SK-N-SH treated with all-trans-retinoic acid at 6 μM for 48 hours (cell line): ENCODE data around the gene UGGT1.
"Not testable (repeated sequence)": the region's sequence is repeated elsewhere in the genome, so short reads cannot be mapped to it uniquely, and the experiment has no call there.

Experiments used
- ATAC-seq: fragments of 200-7000 bp; cut with Tn5 transposase; 3 replicates; pipeline ENCODE4 v1.9.1; 2020; ENCODE audit warnings: mild to moderate bottlenecking, moderate library complexity
- ARNTL ChIP-seq: fragments of 450-650 bp; formaldehyde crosslinking; IDR thresholded peaks from 2 replicates; pipeline ENCODE4 v1.5.0; 2020; ENCODE audit warnings: low read depth, mild to moderate bottlenecking, moderate library complexity, borderline replicate concordance
- BACH2 ChIP-seq: fragments of 250-450 bp; sonication (Bioruptor Pico); IDR thresholded peaks from 2 replicates; pipeline ENCODE4 v1.9.0; 2021; ENCODE audit warnings: mild to moderate bottlenecking, borderline replicate concordance
- CSDC2 ChIP-seq: fragments of 250-450 bp; sonication (Bioruptor Pico); IDR thresholded peaks from 2 replicates; pipeline ENCODE4 v1.5.0; 2020; ENCODE audit warnings: mild to moderate bottlenecking, moderate library complexity
- CSRNP3 ChIP-seq: fragments of 250-450 bp; sonication (Bioruptor Pico); IDR thresholded peaks from 2 replicates; pipeline ENCODE4 v1.5.1; 2021; ENCODE audit warnings: mild to moderate bottlenecking, moderate library complexity
- ESRRG ChIP-seq: fragments of 250-450 bp; sonication (Bioruptor Pico); IDR thresholded peaks from 2 replicates; pipeline ENCODE4 v1.6.1; 2021; ENCODE audit warnings: mild to moderate bottlenecking
- GLIS3 ChIP-seq: fragments of 250-450 bp; sonication (Bioruptor Pico); IDR thresholded peaks from 2 replicates; pipeline ENCODE4 v1.5.0; 2020; ENCODE audit warnings: mild to moderate bottlenecking, moderate library complexity
- ISL1 ChIP-seq: fragments of 250-450 bp; sonication (Bioruptor Pico); IDR thresholded peaks from 2 replicates; pipeline ENCODE4 v2.1.2; 2022; ENCODE audit warnings: mild to moderate bottlenecking, moderate library complexity
- PATZ1 ChIP-seq: fragments of 250-450 bp; sonication (Bioruptor Pico); IDR thresholded peaks from 2 replicates; pipeline ENCODE4 v1.8.0; 2020; ENCODE audit warnings: mild to moderate bottlenecking, moderate library complexity, borderline replicate concordance
- PPARA ChIP-seq: fragments of 250-450 bp; sonication (Bioruptor Pico); IDR thresholded peaks from 2 replicates; pipeline ENCODE4 v1.5.0; 2020; ENCODE audit warnings: mild to moderate bottlenecking, borderline replicate concordance
- RARB ChIP-seq: fragments of 250-450 bp; sonication (Bioruptor Pico); IDR thresholded peaks from 2 replicates; pipeline ENCODE4 v1.8.0; 2021; ENCODE audit warnings: mild to moderate bottlenecking, moderate library complexity
- SNAI2 ChIP-seq: fragments of 250-450 bp; sonication (Bioruptor Pico); IDR thresholded peaks from 2 replicates; pipeline ENCODE4 v1.5.0; 2020; ENCODE audit warnings: mild to moderate bottlenecking, moderate library complexity
- TCF4 ChIP-seq: fragments of 250-450 bp; sonication (Bioruptor Pico); IDR thresholded peaks from 2 replicates; pipeline ENCODE4 v1.8.0; 2021; ENCODE audit warnings: mild to moderate bottlenecking, moderate library complexity, borderline replicate concordance
- TSHZ2 ChIP-seq: fragments of 250-450 bp; sonication (Bioruptor Pico); IDR thresholded peaks from 2 replicates; pipeline ENCODE4 v1.5.0; 2020; ENCODE audit warnings: mild to moderate bottlenecking, moderate library complexity
- ZC3H10 ChIP-seq: fragments of 250-450 bp; sonication (Bioruptor Pico); IDR thresholded peaks from 2 replicates; pipeline ENCODE4 v1.5.1; 2021; ENCODE audit warnings: mild to moderate bottlenecking, moderate library complexity
- ZFP3 ChIP-seq: fragments of 250-450 bp; sonication (Bioruptor Pico); IDR thresholded peaks from 2 replicates; pipeline ENCODE4 v1.5.0; 2020; ENCODE audit warnings: mild to moderate bottlenecking, moderate library complexity
- ZFP30 ChIP-seq: fragments of 450-650 bp; formaldehyde crosslinking; IDR thresholded peaks from 2 replicates; pipeline ENCODE4 v1.5.0; 2022; ENCODE audit warnings: mild to moderate bottlenecking, moderate library complexity
- ZNF565 ChIP-seq: fragments of 450-650 bp; formaldehyde crosslinking; conservative IDR thresholded peaks from 2 replicates; pipeline ENCODE4 v1.5.0; 2020; ENCODE audit warnings: low read depth, mild to moderate bottlenecking, moderate library complexity
- ZNF70 ChIP-seq: fragments of 450-650 bp; formaldehyde crosslinking; IDR thresholded peaks from 2 replicates; pipeline ENCODE4 v1.5.0; 2020; ENCODE audit warnings: mild to moderate bottlenecking, moderate library complexity
- ZNF8 ChIP-seq: fragments of 450-650 bp; formaldehyde crosslinking; IDR thresholded peaks from 2 replicates; pipeline ENCODE4 v1.5.0; 2020; ENCODE audit warnings: mild to moderate bottlenecking, moderate library complexity
- TF ChIP-seq, protein P1 (sequence below): fragments of 250-450 bp; sonication (Bioruptor Pico); IDR thresholded peaks from 2 replicates; pipeline ENCODE4 v1.8.0; 2021; ENCODE audit warnings: low read depth, mild to moderate bottlenecking, moderate library complexity, borderline replicate concordance
- TF ChIP-seq, protein P2 (sequence below): fragments of 250-450 bp; sonication (Bioruptor Pico); IDR thresholded peaks from 2 replicates; pipeline ENCODE4 v1.5.1; 2020; ENCODE audit warnings: low read depth, mild to moderate bottlenecking, moderate library complexity

Gene UGGT1

GRCh38 chr2:128206245-128206644, 115.2 kb downstream of the UGGT1 start:
- TF ChIP-seq ARNTL (no peak), SNAI2 (no peak), ZNF70 (CRISPR knock-in tag) (no peak), ZNF565 (CRISPR knock-in tag) (no peak), ZFP3 (CRISPR knock-in tag) (no peak), TCF4 (no peak)
- TF ChIP-seq, protein P1, sequence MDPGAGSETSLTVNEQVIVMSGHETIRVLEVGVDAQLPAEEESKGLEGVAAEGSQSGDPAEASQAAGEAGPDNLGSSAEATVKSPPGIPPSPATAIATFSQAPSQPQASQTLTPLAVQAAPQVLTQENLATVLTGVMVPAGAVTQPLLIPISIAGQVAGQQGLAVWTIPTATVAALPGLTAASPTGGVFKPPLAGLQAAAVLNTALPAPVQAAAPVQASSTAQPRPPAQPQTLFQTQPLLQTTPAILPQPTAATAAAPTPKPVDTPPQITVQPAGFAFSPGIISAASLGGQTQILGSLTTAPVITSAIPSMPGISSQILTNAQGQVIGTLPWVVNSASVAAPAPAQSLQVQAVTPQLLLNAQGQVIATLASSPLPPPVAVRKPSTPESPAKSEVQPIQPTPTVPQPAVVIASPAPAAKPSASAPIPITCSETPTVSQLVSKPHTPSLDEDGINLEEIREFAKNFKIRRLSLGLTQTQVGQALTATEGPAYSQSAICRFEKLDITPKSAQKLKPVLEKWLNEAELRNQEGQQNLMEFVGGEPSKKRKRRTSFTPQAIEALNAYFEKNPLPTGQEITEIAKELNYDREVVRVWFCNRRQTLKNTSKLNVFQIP (CRISPR knock-in tag) = no peak
- TF ChIP-seq, protein P2, sequence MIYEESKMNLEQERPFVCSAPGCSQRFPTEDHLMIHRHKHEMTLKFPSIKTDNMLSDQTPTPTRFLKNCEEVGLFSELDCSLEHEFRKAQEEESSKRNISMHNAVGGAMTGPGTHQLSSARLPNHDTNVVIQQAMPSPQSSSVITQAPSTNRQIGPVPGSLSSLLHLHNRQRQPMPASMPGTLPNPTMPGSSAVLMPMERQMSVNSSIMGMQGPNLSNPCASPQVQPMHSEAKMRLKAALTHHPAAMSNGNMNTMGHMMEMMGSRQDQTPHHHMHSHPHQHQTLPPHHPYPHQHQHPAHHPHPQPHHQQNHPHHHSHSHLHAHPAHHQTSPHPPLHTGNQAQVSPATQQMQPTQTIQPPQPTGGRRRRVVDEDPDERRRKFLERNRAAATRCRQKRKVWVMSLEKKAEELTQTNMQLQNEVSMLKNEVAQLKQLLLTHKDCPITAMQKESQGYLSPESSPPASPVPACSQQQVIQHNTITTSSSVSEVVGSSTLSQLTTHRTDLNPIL = no peak
- ATAC-seq = no peak

DNA sequence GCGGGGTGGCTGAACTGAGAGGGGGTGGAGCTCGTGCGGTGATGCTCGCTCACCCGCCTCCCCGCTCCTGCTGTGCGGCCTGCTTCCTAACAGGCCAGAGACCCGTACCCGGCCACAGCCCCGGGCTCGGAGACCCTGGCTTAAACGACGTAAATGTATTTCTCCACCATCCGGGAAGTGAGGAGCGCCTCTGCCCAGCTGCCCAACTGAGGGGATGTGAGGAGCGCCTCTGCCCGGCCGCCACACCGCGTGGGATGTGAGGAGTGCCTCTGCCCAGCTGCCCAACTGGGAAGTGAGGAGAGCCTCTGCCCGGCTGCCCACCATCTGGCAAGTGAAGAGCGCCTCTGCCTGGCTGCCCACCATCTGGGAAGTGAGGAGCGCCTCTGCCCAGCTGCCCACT, 117.0 kb downstream of the UGGT1 start:
- no peak for ATAC-seq
- no peak for TF ChIP-seq ZFP30 (CRISPR knock-in tag)
- no peak for TF ChIP-seq PPARA (CRISPR knock-in tag)
- no peak for TF ChIP-seq ESRRG (CRISPR knock-in tag)
- TF ChIP-seq ZNF70 (CRISPR knock-in tag) = no peak
- TF ChIP-seq, protein P1 (CRISPR knock-in tag) = no peak
- TF ChIP-seq SNAI2 = no peak
- TF ChIP-seq BACH2 (CRISPR knock-in tag) = no peak
- TF ChIP-seq RARB (CRISPR knock-in tag) = no peak
- TF ChIP-seq GLIS3 = no peak
- no peak for TF ChIP-seq TCF4

- ATAC-seq = not testable (repeated sequence)
Measured at GRCh38 chr2:128208631-128209324, 117.8 kb downstream of the UGGT1 start.

GRCh38 chr2:128214251-128214650, 123.3 kb downstream of the UGGT1 start:
- ATAC-seq = no peak
- TF ChIP-seq ZFP30 (CRISPR knock-in tag) (no peak), ZNF70 (CRISPR knock-in tag) (no peak), ZFP3 (CRISPR knock-in tag) (no peak), CSDC2 (CRISPR knock-in tag) (no peak), ZC3H10 (CRISPR knock-in tag) (no peak), TCF4 (no peak), ISL1 (CRISPR knock-in tag) (no peak), ZNF565 (CRISPR knock-in tag) (no peak), RARB (CRISPR knock-in tag) (no peak)
- TF ChIP-seq, protein P2 = no peak

- no peak for ATAC-seq
- TF ChIP-seq PPARA (CRISPR knock-in tag) (no peak), CSRNP3 (no peak), RARB (CRISPR knock-in tag) (no peak), TSHZ2 (CRISPR knock-in tag) (no peak), PATZ1 (no peak), ESRRG (CRISPR knock-in tag) (no peak), ZNF70 (CRISPR knock-in tag) (no peak), ZFP3 (CRISPR knock-in tag) (no peak), ARNTL (no peak), ZC3H10 (CRISPR knock-in tag) (no peak), GLIS3 (no peak), CSDC2 (CRISPR knock-in tag) (no peak), ZNF8 (CRISPR knock-in tag) (no peak)
Measured at GRCh38 chr2:128214866-128215460, 124.0 kb downstream of the UGGT1 start.
